ENCODE results near the gene LSM12.

The LSM12 gene

GRCh38 chr17:44095647-44096496 is 29.4 kb upstream of the LSM12 start:
- DNase-seq (ENCODE audit: low read depth) = no peak

- no peak for DNase-seq (ENCODE audit: low read depth)
Observed at GRCh38 chr17:44095388-44095646, 28.8 kb upstream of the LSM12 start.

GRCh38 chr17:44094701-44095387 is 28.4 kb upstream of the LSM12 start:
- DNase-seq (ENCODE audit: low read depth) = no peak

- no peak for DNase-seq (ENCODE audit: low read depth)
Observed at GRCh38 chr17:44093231-44093900, 26.9 kb upstream of the LSM12 start.

- DNase-seq (ENCODE audit: low read depth) = no peak
Observed at GRCh38 chr17:44092051-44092450, 25.6 kb upstream of the LSM12 start.

- DNase-seq (ENCODE audit: low read depth) = no peak
Observed at GRCh38 chr17:44091200-44091997, 24.9 kb upstream of the LSM12 start.

- no peak for DNase-seq (ENCODE audit: low read depth)
Observed at GRCh38 chr17:44088254-44088653, 21.8 kb upstream of the LSM12 start.

- no peak for DNase-seq (ENCODE audit: low read depth)
Observed at GRCh38 chr17:44087319-44087718, 20.8 kb upstream of the LSM12 start.

- peak; percentile 47 for DNase-seq (ENCODE audit: low read depth)
Observed at GRCh38 chr17:44086364-44087311, 20.2 kb upstream of the LSM12 start.

GRCh38 chr17:44085908-44086307 is 19.4 kb upstream of the LSM12 start:
- no peak for DNase-seq (ENCODE audit: low read depth)

GRCh38 chr17:44084921-44085320 is 18.4 kb upstream of the LSM12 start:
- DNase-seq (ENCODE audit: low read depth) = no peak

- peak; percentile 34 for DNase-seq (ENCODE audit: low read depth)
Observed at GRCh38 chr17:44084131-44084538, 17.7 kb upstream of the LSM12 start.

GRCh38 chr17:44083250-44083849 is 16.9 kb upstream of the LSM12 start:
- no peak for DNase-seq (ENCODE audit: low read depth)

GRCh38 chr17:44082256-44082927 is 15.9 kb upstream of the LSM12 start:
- DNase-seq (ENCODE audit: low read depth) = no peak

- no peak for DNase-seq (ENCODE audit: low read depth)
Observed at GRCh38 chr17:44081681-44082080, 15.2 kb upstream of the LSM12 start.

- no peak for DNase-seq (ENCODE audit: low read depth)
Observed at GRCh38 chr17:44079877-44080821, 13.7 kb upstream of the LSM12 start.

- no peak for DNase-seq (ENCODE audit: low read depth)
Observed at GRCh38 chr17:44078412-44078811, 11.9 kb upstream of the LSM12 start.

GRCh38 chr17:44077595-44077909 is 11.1 kb upstream of the LSM12 start:
- DNase-seq (ENCODE audit: low read depth) = no peak
